ENCODE data around the gene SMIM10L2A. TPM values are rescaled to one million over a fixed set of nuclear protein-coding genes. Genes with fewer than 3 reads are reported as not detected.
A peak's percentile ranks its signal among the peaks of the same experiment; 100 is the strongest.

The SMIM10L2A gene
- total and polyA plus RNA-seq, 2 of the 8 experiments (the other 6 are each of a cell fraction or from before 2014, with no cell fraction given) = 5.0 to 7.5 TPM

- no peak overlapping the region for H3K27ac ChIP-seq (ENCODE audit: low read depth, low read length)
- H3K36me3 ChIP-seq (ENCODE audit: control insufficient read depth in 2 of 4, insufficient read depth in 4 of 4, low read length in 3 of 4) = no peaks in the 10 kb centered on the region; a peak in 1 of 8 replicates
- POLR2A ChIA-PET (ENCODE audit: partially characterized antibody) = no interaction called here
- no peak overlapping the region for H3K9ac ChIP-seq (replicated peaks in 1 of 4; ENCODE audit: extremely low read depth in 1 of 4, low read depth in 3 of 4, low read length in 3 of 4)
- 0 out of 2 replicates have a peak overlapping the region, but pooled peaks have one; percentile 78 for H2AFZ ChIP-seq (ENCODE audit: low read length)
- 5% methylated on average over 5 of the region's 29 CpGs; no CpG with 5 or more reads in 1 of the 2 experiments for WGBS, 2 experiments (ENCODE audit: extremely low coverage in 1 of 2, insufficient coverage in 1 of 2, insufficient read length in 1 of 2, insufficient replicate concordance in 2 of 2, low coverage in 1 of 2, low lambda C conversion rate in 2 of 2, missing lambda C conversion rate in 1 of 2)
- peak overlapping the region; percentile 49 to 67 for H3K4me2 ChIP-seq (ENCODE audit: insufficient read depth in 1 of 2, low read depth in 2 of 2, low read length in 2 of 2)
- H4K91ac ChIP-seq (replicated peaks; ENCODE audit: insufficient read length, low read length) = no peak overlapping the region
- no peak overlapping the region for H2BK5ac ChIP-seq (ENCODE audit: low read depth, low read length)
- H3K9me3 ChIP-seq (ENCODE audit: insufficient read depth in 2 of 2, low read depth in 1 of 2, low read length in 1 of 2) = no peaks in the 10 kb centered on the region
- H3K79me2 ChIP-seq (ENCODE audit: control insufficient read depth in 1 of 2, insufficient read depth in 2 of 2, low read length in 2 of 2) = no peaks in the 10 kb centered on the region
- H3K4me1 ChIP-seq (replicated peaks in 1 of 4; ENCODE audit: control insufficient read depth in 3 of 4, insufficient read depth in 4 of 4, low read length in 3 of 4) = peaks cover 2 to 6% (median 4%) of the 10 kb centered on the region in 4 experiments; a peak in 4 of 7 replicates
- CTCF ChIA-PET (ENCODE audit: partially characterized antibody) = no interaction called here
- H3K14ac ChIP-seq (ENCODE audit: insufficient read length) = no peak overlapping the region
- H2BK12ac ChIP-seq (ENCODE audit: low read depth, low read length) = no peak overlapping the region
- no peak overlapping the region for H2BK20ac ChIP-seq (ENCODE audit: low read length)
- FAIRE-seq (no peak), DNase-seq (ENCODE audit: low read depth in 1 of 2, low spot score in 2 of 2) (peak; percentile 51 to 88)
- H3K4me3 ChIP-seq (ENCODE audit: extremely low read depth in 1 of 4, insufficient read depth in 2 of 4, low read depth in 3 of 4, low read length in 4 of 4) = peak overlapping the region in 2 of 4 experiments; percentile 53 to 61; a peak in 4 of 8 replicates
- H3K79me1 ChIP-seq (ENCODE audit: low read depth, low read length) = no peaks in the 10 kb centered on the region
- no peak overlapping the region for H3K56ac ChIP-seq (replicated peaks; ENCODE audit: insufficient read length, low read depth, low read length)
- H3K23me2 ChIP-seq (ENCODE audit: low read depth, low read length) = no peaks in the 10 kb centered on the region; the same call in 1 of the 2 replicates
- no peak overlapping the region for H2BK15ac ChIP-seq (ENCODE audit: low read length)
- H4K5ac ChIP-seq (ENCODE audit: insufficient read length, low read depth, low read length) = no peak overlapping the region
- H3K27me3 ChIP-seq (replicated peaks in 1 of 4; ENCODE audit: control insufficient read depth in 3 of 4, extremely low read depth in 1 of 4, insufficient read depth in 3 of 4, low read length in 3 of 4) = no peaks in the 10 kb centered on the region
- no peaks in the 10 kb centered on the region for H4K20me1 ChIP-seq (replicated peaks in 1 of 2; ENCODE audit: control insufficient read depth in 1 of 2, insufficient read depth in 2 of 2, low read length in 2 of 2)
- H4K8ac ChIP-seq (ENCODE audit: extremely low read depth, insufficient read depth, low read length) = no peak overlapping the region
- H2BK120ac ChIP-seq (replicated peaks; ENCODE audit: low read depth, low read length) = no peak overlapping the region
- peak overlapping the region; percentile 71; the same call in 1 of the 2 replicates for H3K18ac ChIP-seq (ENCODE audit: extremely low read depth, low read length)
- no peak overlapping the region for H3K23ac ChIP-seq (ENCODE audit: insufficient read length)
- no peak overlapping the region for H2AK5ac ChIP-seq (ENCODE audit: low read depth, low read length)
- H3K4ac ChIP-seq (replicated peaks; ENCODE audit: insufficient read length, low read depth, low read length) = no peak overlapping the region
- TF ChIP-seq CHD2 (IDR thresholded peaks at IDR 0.05; ENCODE audit: low read length) (no peak), MAX (IDR thresholded peaks at IDR 0.05) (peak; percentile 70), CREB1 (IDR thresholded peaks at IDR 0.05) (peak; percentile 44), EGR1 (IDR thresholded peaks at IDR 0.05; ENCODE audit: borderline replicate concordance, low read depth, low read length) (peak; percentile 63), POU5F1 (IDR thresholded peaks at IDR 0.05; ENCODE audit: low read depth, low read length) (no peak), TBP (IDR thresholded peaks at IDR 0.05; ENCODE audit: low read depth, low read length) (no peak), E2F6 (IDR thresholded peaks at IDR 0.05) (0 out of 2 replicates have a peak, but pooled peaks have one; percentile 20), SIN3A (conservative IDR thresholded peaks at IDR 0.05 in 1 of 2, IDR thresholded peaks at IDR 0.05 in 1 of 2; ENCODE audit: low read depth in 1 of 2, low read length in 2 of 2) (0 out of 4 replicates have a peak, but pooled peaks of 1 of the 2 experiments have one; percentile 37)
These were observed 210 bp upstream of the SMIM10L2A start for GRCh38 chrX:135421537-135421931.
